Loucy (cell line): ENCODE measurements around the gene TDRD7.

Experiments
- H2AFZ ChIP-seq: fragments of 200-600 bp; sonication (generic); 2 replicates; pipeline ENCODE4 v1.6.0; 2016; ENCODE audit warnings: antibody characterized with exemption, mild to moderate bottlenecking, low read length, moderate library complexity
- H3F3A ChIP-seq: fragments of 200-600 bp; 2 replicates; pipeline ENCODE4 v1.6.0; 2016; ENCODE audit warnings: antibody characterized with exemption, low read depth, mild to moderate bottlenecking
- H3K27me3 ChIP-seq: fragments of 200-600 bp; sonication (generic); 2 replicates; pipeline ENCODE4 v1.6.1; 2014; ENCODE audit warnings: low read length, mild to moderate bottlenecking; ENCODE audit not compliant: insufficient read depth, poor library complexity, severe bottlenecking
- H3K36me3 ChIP-seq: fragments of 200-600 bp; sonication (generic); 2 replicates; pipeline ENCODE4 v1.6.1; 2016; ENCODE audit warnings: low read length; ENCODE audit not compliant: insufficient read depth
- H3K4me1 ChIP-seq: fragments of 200-600 bp; sonication (generic); 2 replicates; pipeline ENCODE4 v1.5.1; 2014; ENCODE audit warnings: low read length, mild to moderate bottlenecking; ENCODE audit not compliant: insufficient read depth, poor library complexity, severe bottlenecking
- H3K4me2 ChIP-seq: fragments of 200-600 bp; sonication (generic); 2 replicates; pipeline ENCODE4 v1.6.0; 2014; ENCODE audit warnings: antibody characterized with exemption, low read length, low read depth, mild to moderate bottlenecking; ENCODE audit not compliant: poor library complexity, severe bottlenecking
- H3K4me3 ChIP-seq: fragments of 200-600 bp; sonication (generic); 2 replicates; pipeline ENCODE4 v1.5.1; 2014; ENCODE audit warnings: low read length, mild to moderate bottlenecking, mixed read lengths; ENCODE audit not compliant: poor library complexity, severe bottlenecking
- H3K79me2 ChIP-seq: fragments of 200-600 bp; sonication (generic); 2 replicates; pipeline ENCODE4 v1.6.1; 2014; ENCODE audit warnings: low read length; ENCODE audit not compliant: insufficient read depth
- H3K9ac ChIP-seq: fragments of 200-600 bp; sonication (generic); 2 replicates; pipeline ENCODE4 v1.6.0; 2014; ENCODE audit warnings: mild to moderate bottlenecking, low read depth, low read length, moderate library complexity; ENCODE audit not compliant: poor library complexity, severe bottlenecking
- H3K9me2 ChIP-seq: fragments of 200-600 bp; sonication (generic); replicated peaks from 2 replicates; pipeline ENCODE4 v1.6.1; 2016; ENCODE audit warnings: low read depth, low read length, mixed read lengths
- H3K9me3 ChIP-seq: fragments of 200-600 bp; sonication (generic); 2 replicates; pipeline ENCODE4 v1.6.1; 2014; ENCODE audit warnings: mild to moderate bottlenecking, antibody characterized with exemption, low read length, low read depth; ENCODE audit not compliant: insufficient read depth
- H4K20me1 ChIP-seq: fragments of 200-600 bp; sonication (generic); 2 replicates; pipeline ENCODE4 v1.6.0; 2014; ENCODE audit warnings: antibody characterized with exemption, low read length, mild to moderate bottlenecking; ENCODE audit not compliant: insufficient read depth, poor library complexity, severe bottlenecking
- CTCF ChIP-seq: fragments of 200-600 bp; sonication (generic); conservative IDR thresholded peaks from 2 replicates; pipeline ENCODE4 v1.5.1; 2014; ENCODE audit warnings: mild to moderate bottlenecking, antibody characterized with exemption, low read length
- EZH2phosphoT487 ChIP-seq: fragments of 200-600 bp; IDR thresholded peaks from 2 replicates; pipeline ENCODE4 v1.6.1; 2018; ENCODE audit warnings: antibody characterized with exemption, mild to moderate bottlenecking, moderate library complexity, borderline replicate concordance

TDRD7 gene

GRCh38 chr9:97395745-97396144 lies 16.2 kb upstream of the TDRD7 start:
- no peaks in the 10 kb centered on the region for H3K36me3 ChIP-seq
- TF ChIP-seq CTCF (no peak), EZH2phosphoT487 (no peak)
- H3F3A ChIP-seq, result no peaks in the 10 kb centered on the region
- H3K4me2 ChIP-seq, result no peak overlapping the region
- no peaks in the 10 kb centered on the region for H3K79me2 ChIP-seq
- H3K4me3 ChIP-seq, result no peak overlapping the region
- no peaks in the 10 kb centered on the region for H3K9me2 ChIP-seq
- no peak overlapping the region for H2AFZ ChIP-seq
- no peaks in the 10 kb centered on the region for H3K9me3 ChIP-seq
- peaks cover 2% of the 10 kb centered on the region for H3K4me1 ChIP-seq
- H3K9ac ChIP-seq, result no peak overlapping the region
- no peaks in the 10 kb centered on the region for H4K20me1 ChIP-seq
- H3K27me3 ChIP-seq, result no peaks in the 10 kb centered on the region

- Histone ChIP-seq H3K27me3 (no peaks in the 10 kb centered on the region), H3K4me2 (no peak overlapping the region), H3K36me3 (no peaks in the 10 kb centered on the region), H3K9ac (no peak overlapping the region), H4K20me1 (no peaks in the 10 kb centered on the region), H3K9me3 (no peaks in the 10 kb centered on the region), H2AFZ (no peak overlapping the region), H3F3A (no peaks in the 10 kb centered on the region), H3K4me1 (peaks cover 2% of the 10 kb centered on the region), H3K9me2 (no peaks in the 10 kb centered on the region), H3K79me2 (no peaks in the 10 kb centered on the region), H3K4me3 (no peak overlapping the region)
- TF ChIP-seq EZH2phosphoT487 (no peak), CTCF (no peak)
These were observed 15.6 kb upstream of the TDRD7 start for GRCh38 chr9:97396256-97396655.

GRCh38 chr9:97397220-97397619 lies 14.7 kb upstream of the TDRD7 start:
- Histone ChIP-seq H3K79me2 (no peaks in the 10 kb centered on the region), H4K20me1 (no peaks in the 10 kb centered on the region), H3K4me3 (no peak overlapping the region), H3K36me3 (no peaks in the 10 kb centered on the region), H3K27me3 (no peaks in the 10 kb centered on the region), H3K4me2 (no peak overlapping the region), H3F3A (no peaks in the 10 kb centered on the region), H3K4me1 (peaks cover 2% of the 10 kb centered on the region), H2AFZ (no peak overlapping the region), H3K9me3 (no peaks in the 10 kb centered on the region), H3K9ac (no peak overlapping the region), H3K9me2 (no peaks in the 10 kb centered on the region)
- TF ChIP-seq CTCF (no peak), EZH2phosphoT487 (no peak)
